ENCODE measurements around the gene S1PR4.

Gene S1PR4

DNA sequence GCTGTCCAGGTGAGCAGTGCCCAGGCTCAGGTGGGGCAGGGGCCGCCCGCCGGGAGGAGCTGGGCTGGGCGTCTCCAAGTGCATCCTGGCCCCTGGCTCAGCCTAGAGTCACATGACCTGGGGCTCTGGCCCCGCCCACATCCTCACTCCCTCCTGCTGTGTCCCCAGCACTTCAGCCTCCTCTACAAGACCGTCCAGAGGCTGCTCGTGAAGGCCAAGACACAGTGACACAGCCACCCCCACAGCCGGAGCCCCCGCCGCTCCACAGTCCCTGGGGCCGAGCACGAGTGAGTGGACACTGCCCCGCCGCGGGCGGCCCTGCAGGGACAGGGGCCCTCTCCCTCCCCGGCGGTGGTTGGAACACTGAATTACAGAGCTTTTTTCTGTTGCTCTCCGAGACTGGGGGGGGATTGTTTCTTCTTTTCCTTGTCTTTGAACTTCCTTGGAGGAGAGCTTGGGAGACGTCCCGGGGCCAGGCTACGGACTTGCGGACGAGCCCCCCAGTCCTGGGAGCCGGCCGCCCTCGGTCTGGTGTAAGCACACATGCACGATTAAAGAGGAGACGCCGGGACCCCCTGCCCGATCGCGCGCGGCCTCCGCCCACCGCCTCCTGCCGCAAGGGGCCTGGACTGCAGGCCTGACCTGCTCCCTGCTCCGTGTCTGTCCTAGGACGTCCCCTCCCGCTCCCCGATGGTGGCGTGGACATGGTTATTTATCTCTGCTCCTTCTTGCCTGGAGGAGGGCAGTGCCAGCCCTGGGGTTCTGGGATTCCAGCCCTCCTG is 29.1 kb downstream of the S1PR4 start:
- H3K4me3 ChIP-seq (ENCODE audit: low read depth, low read length): no peak overlapping the region
- TF ChIP-seq, protein P1, sequence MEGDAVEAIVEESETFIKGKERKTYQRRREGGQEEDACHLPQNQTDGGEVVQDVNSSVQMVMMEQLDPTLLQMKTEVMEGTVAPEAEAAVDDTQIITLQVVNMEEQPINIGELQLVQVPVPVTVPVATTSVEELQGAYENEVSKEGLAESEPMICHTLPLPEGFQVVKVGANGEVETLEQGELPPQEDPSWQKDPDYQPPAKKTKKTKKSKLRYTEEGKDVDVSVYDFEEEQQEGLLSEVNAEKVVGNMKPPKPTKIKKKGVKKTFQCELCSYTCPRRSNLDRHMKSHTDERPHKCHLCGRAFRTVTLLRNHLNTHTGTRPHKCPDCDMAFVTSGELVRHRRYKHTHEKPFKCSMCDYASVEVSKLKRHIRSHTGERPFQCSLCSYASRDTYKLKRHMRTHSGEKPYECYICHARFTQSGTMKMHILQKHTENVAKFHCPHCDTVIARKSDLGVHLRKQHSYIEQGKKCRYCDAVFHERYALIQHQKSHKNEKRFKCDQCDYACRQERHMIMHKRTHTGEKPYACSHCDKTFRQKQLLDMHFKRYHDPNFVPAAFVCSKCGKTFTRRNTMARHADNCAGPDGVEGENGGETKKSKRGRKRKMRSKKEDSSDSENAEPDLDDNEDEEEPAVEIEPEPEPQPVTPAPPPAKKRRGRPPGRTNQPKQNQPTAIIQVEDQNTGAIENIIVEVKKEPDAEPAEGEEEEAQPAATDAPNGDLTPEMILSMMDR (conservative IDR thresholded peaks at IDR 0.05; ENCODE audit: low read depth, low read length): no peak
- peak; percentile 43 for DNase-seq (ENCODE audit: low read depth)

DNA sequence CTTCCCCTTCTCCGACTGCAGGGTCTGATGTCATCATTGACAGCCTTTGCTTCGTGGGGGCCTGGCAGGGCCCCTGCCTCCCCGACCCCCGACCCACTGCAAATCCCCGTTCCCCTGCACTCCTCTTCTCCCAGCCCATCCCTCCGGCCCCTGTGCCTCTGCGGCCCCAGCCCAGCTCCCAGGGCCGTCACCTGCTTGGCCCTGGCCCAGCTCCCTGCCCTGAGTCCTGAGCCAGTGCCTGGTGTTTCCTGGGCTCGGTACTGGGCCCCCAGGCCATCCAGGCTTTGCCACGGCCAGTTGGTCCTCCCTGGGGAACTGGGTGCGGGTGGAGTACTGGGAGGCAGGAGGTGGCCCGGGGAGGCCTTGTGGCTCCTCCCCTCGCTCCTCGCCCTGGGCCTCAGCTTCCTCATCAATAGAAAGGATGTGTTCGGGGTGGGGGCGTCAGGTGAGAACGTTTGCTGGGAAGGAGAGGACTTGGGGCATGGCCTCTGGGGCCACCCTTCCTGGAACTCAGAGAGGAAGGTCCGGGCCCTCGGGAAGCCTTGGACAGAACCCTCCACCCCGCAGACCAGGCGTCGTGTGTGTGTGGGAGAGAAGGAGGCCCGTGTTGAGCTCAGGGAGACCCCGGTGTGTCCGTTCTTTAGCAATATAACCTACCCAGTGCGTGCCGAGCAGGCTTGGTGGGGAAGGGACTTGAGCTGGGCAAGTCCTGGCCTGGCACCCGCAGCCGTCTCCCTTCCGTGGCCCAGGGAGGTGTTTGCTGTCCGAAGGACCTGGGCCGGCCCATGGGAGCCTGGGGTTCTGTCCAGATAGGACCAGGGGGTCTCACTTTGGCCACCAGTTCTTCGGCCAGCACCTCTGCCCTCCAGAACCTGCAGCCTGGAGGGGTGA is 30.0 kb downstream of the S1PR4 start:
- no peak overlapping the region for H3K4me3 ChIP-seq (ENCODE audit: low read depth, low read length)
- DNase-seq (ENCODE audit: low read depth): no peak
- TF ChIP-seq, protein P1 (conservative IDR thresholded peaks at IDR 0.05; ENCODE audit: low read depth, low read length): no peak

DNA sequence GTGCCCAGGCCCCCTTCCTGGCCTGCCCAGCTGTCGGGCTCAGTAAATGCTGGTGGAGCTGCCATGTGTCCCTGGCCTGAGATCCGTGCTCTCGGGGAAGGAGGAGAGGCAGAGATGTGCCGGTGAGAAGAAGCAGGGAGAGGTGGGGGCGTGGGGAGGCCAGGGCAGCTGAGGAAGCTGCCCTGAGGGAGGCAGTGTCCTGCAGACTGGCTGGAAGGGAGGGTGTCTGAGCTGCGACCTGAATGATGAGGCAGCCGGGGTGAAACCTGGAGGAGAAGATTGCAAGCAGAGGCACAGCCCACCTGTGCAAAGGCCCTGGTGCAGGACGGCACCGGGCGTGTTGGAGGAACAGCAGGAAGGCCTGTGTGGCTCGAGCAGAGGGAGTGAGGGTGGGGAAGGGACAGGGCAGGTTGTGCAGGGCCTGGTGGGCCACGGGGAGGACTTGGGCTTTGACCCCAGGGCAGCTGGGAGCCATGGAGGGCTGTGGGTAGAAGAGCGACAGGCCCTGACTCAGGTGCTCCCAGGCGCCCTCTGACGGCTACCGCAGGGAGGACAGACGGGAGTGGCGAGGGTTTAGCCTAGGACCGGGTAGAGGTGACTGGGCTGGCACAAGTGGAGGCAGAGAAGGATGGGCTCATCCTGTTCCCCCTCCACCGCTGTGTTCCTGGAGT is 31.9 kb downstream of the S1PR4 start:
- H3K4me3 ChIP-seq (ENCODE audit: low read depth, low read length): no peak overlapping the region
- peak; percentile 41 for DNase-seq (ENCODE audit: low read depth)
- TF ChIP-seq, protein P1 (conservative IDR thresholded peaks at IDR 0.05; ENCODE audit: low read depth, low read length): peak; percentile 78

DNA sequence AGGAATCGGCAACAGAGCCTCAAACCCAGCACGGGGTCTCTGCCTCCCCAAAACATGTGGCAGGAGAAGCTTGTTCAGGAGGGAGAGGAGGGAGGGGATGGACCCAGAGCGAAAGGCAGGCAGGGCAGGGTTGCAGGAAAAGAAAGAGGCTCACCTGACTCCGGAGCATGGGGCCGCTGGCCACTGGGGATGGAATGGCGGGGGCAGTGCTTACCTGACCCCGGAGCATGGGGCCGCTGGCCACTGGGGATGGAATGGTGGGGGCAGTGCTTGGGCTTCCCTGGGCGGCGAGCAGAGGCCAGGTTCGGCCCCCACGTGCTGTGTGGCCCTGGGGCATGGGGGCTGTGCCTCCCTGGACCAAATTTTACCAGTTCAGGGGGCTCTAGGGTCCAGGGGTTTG is 32.6 kb downstream of the S1PR4 start:
- DNase-seq (ENCODE audit: low read depth): no peak
- TF ChIP-seq, protein P1 (conservative IDR thresholded peaks at IDR 0.05; ENCODE audit: low read depth, low read length): no peak
- no peak overlapping the region for H3K4me3 ChIP-seq (ENCODE audit: low read depth, low read length)

DNA sequence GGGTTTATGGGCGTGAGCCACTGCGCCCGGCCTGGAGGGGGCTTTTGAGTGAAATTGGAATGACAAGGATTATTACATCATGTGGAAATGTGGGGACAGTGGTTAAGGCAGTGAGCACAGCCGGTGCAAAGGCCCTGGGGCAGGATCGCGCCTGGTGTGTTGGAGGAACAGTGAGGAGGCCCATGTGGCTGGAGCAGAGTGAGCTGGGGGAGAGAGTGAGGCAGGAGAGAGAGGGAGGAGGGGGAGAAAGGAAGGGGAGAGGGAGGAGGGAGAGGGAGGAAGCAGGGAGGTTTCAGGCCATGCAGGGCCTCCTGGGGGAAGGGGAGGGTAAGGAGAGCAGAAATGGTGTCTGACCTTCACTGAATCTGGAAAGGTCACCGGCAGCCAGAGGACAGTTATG is 34.6 kb downstream of the S1PR4 start:
- no peak for DNase-seq (ENCODE audit: low read depth)
- no peak overlapping the region for H3K4me3 ChIP-seq (ENCODE audit: low read depth, low read length)

DNA sequence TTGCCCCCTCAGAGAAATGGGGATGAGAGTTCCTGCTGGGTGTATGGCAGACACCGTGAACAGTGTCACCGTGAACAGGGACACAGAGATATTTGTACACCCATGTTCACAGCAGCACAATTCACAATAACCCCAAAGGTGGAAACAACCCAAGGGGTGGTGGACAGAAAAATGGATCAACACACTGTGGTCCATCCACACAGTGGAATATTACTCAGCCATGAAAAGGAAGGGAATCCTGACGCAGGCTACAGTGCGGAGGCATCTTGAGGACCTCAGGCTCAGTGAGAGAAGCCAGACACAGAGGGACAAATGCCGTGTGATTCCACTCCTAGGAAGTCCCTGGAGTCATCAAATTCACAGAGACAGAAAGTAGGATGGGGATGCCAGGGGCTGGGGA is 38.3 kb downstream of the S1PR4 start:
- no peak for DNase-seq (ENCODE audit: low read depth)
- no peak overlapping the region for H3K4me3 ChIP-seq (ENCODE audit: low read depth, low read length)
- TF ChIP-seq, protein P1 (conservative IDR thresholded peaks at IDR 0.05; ENCODE audit: low read depth, low read length): no peak

More for the DNA sequence above, 34.6 kb downstream of the S1PR4 start:
- TF ChIP-seq, protein P1 (conservative IDR thresholded peaks at IDR 0.05; ENCODE audit: low read depth, low read length): no peak
